GM12892 (cell line): ENCODE measurements around the gene DOCK2.
A peak's percentile ranks its signal among the peaks of the same experiment; 100 is the strongest.

Source experiments
- DNase-seq: peaks from one replicate; pipeline ENCODE4 v3.0.0; 2011; ENCODE audit not compliant: insufficient read length
- FAIRE-seq: peaks from 2 replicates; lab custom pipeline; 2011; peaks lifted over from hg19 to GRCh38; lab: Jason Lieb, UNC
- POLR2A ChIP-seq: IDR thresholded peaks from 2 replicates; pipeline ENCODE4 v1.6.1; 2011; ENCODE audit warnings: low read depth, low read length, control low read depth
- POLR2AphosphoS5 ChIP-seq: IDR thresholded peaks from 2 replicates; pipeline ENCODE4 v1.6.1; 2011; ENCODE audit warnings: low read depth, low read length, control low read depth
- TAF1 ChIP-seq: IDR thresholded peaks from 2 replicates; pipeline ENCODE4 v1.6.1; 2011; ENCODE audit warnings: low read depth, mild to moderate bottlenecking, control low read depth, low read length, borderline replicate concordance

DOCK2 gene

GRCh38 chr5:169909945-169910344 is 272.9 kb downstream of the DOCK2 start:
- TF ChIP-seq POLR2A (no peak), POLR2AphosphoS5 (no peak), TAF1 (no peak)
- no peak for DNase-seq
- no peak for FAIRE-seq

- TF ChIP-seq POLR2AphosphoS5: no peak
- TF ChIP-seq POLR2A: no peak
- TF ChIP-seq TAF1: no peak
- FAIRE-seq (no peak), DNase-seq (no peak)
Observed at GRCh38 chr5:169910393-169910792, 273.3 kb downstream of the DOCK2 start.

GRCh38 chr5:169911448-169912212 is 274.6 kb downstream of the DOCK2 start:
- DNase-seq (no peak), FAIRE-seq (no peak)
- no peak for TF ChIP-seq POLR2A
- TF ChIP-seq TAF1: no peak
- TF ChIP-seq POLR2AphosphoS5: no peak

GRCh38 chr5:169913479-169913878 is 276.4 kb downstream of the DOCK2 start:
- TF ChIP-seq POLR2A: no peak
- TF ChIP-seq POLR2AphosphoS5: no peak
- no peak for TF ChIP-seq TAF1
- FAIRE-seq (no peak), DNase-seq (no peak)

- FAIRE-seq: peak; percentile 46
Observed at GRCh38 chr5:169914766-169915165, 277.7 kb downstream of the DOCK2 start.

GRCh38 chr5:169917500-169917899 is 280.4 kb downstream of the DOCK2 start:
- DNase-seq (no peak), FAIRE-seq (no peak)
- TF ChIP-seq TAF1 (no peak), POLR2AphosphoS5 (no peak), POLR2A (no peak)

More at GRCh38 chr5:169914766-169915165, 277.7 kb downstream of the DOCK2 start:
- DNase-seq: no peak
- TF ChIP-seq TAF1 (no peak), POLR2A (no peak), POLR2AphosphoS5 (no peak)

- no peak for DNase-seq
- TF ChIP-seq POLR2AphosphoS5: no peak
- TF ChIP-seq TAF1: no peak
- no peak for TF ChIP-seq POLR2A
- FAIRE-seq: no peak
Observed at GRCh38 chr5:169918228-169918627, 281.2 kb downstream of the DOCK2 start.

- FAIRE-seq: no peak
- DNase-seq: no peak
- no peak for TF ChIP-seq POLR2A
- TF ChIP-seq POLR2AphosphoS5: no peak
- TF ChIP-seq TAF1: no peak
Observed at GRCh38 chr5:169920474-169920873, 283.4 kb downstream of the DOCK2 start.

GRCh38 chr5:169921384-169921783 is 284.3 kb downstream of the DOCK2 start:
- DNase-seq (no peak), FAIRE-seq (no peak)
- TF ChIP-seq POLR2AphosphoS5 (no peak), POLR2A (no peak), TAF1 (no peak)

- TF ChIP-seq TAF1 (no peak), POLR2AphosphoS5 (no peak), POLR2A (no peak)
Observed at GRCh38 chr5:169921949-169922348, 284.9 kb downstream of the DOCK2 start.

GRCh38 chr5:169922474-169922873 is 285.4 kb downstream of the DOCK2 start:
- no peak for TF ChIP-seq TAF1
- no peak for TF ChIP-seq POLR2A
- no peak for TF ChIP-seq POLR2AphosphoS5
- FAIRE-seq (no peak), DNase-seq (no peak)

More at GRCh38 chr5:169921949-169922348, 284.9 kb downstream of the DOCK2 start:
- FAIRE-seq (no peak), DNase-seq (no peak)

GRCh38 chr5:169923988-169924387 is 286.9 kb downstream of the DOCK2 start:
- peak; percentile 58 for FAIRE-seq

GRCh38 chr5:169933127-169933526 is 296.1 kb downstream of the DOCK2 start:
- TF ChIP-seq TAF1 (no peak), POLR2A (no peak), POLR2AphosphoS5 (no peak)
- FAIRE-seq: no peak
- no peak for DNase-seq

More at GRCh38 chr5:169923988-169924387, 286.9 kb downstream of the DOCK2 start:
- DNase-seq: no peak
- TF ChIP-seq POLR2AphosphoS5 (no peak), TAF1 (no peak), POLR2A (no peak)
